Medulla oblongata (tissue), 1 donor: ENCODE measurements around the gene APIP.
"Not testable (repeated sequence)": the region's sequence is repeated elsewhere in the genome, so short reads cannot be mapped to it uniquely, and the experiment has no call there.

Source experiments
- DNase-seq: peaks from one replicate; pipeline ENCODE4 v3.0.0-alpha.2; 2015; ENCODE audit errors: extremely low spot score

Gene APIP

GRCh38 chr11:34926101-34926830 is 10.1 kb upstream of the APIP start:
- DNase-seq = peak; percentile 83

- DNase-seq = no peak
These were observed 8.5 kb upstream of the APIP start for GRCh38 chr11:34924714-34925113.

GRCh38 chr11:34921156-34921555 is 5.0 kb upstream of the APIP start:
- no peak for DNase-seq

GRCh38 chr11:34916843-34917770 is 928 bp upstream of the APIP start:
- peak; percentile 28 for DNase-seq

- DNase-seq = peak; percentile 51
These were observed 804 bp downstream of the APIP start for GRCh38 chr11:34915136-34916014.

- DNase-seq = not testable (repeated sequence)
These were observed 2.6 kb downstream of the APIP start for GRCh38 chr11:34913556-34913955.

- DNase-seq = no peak
These were observed 4.5 kb downstream of the APIP start for GRCh38 chr11:34911676-34912075.

GRCh38 chr11:34910817-34911216 is 5.4 kb downstream of the APIP start:
- no peak for DNase-seq

GRCh38 chr11:34909955-34910354 is 6.2 kb downstream of the APIP start:
- no peak for DNase-seq

GRCh38 chr11:34909415-34909814 is 6.8 kb downstream of the APIP start:
- no peak for DNase-seq

GRCh38 chr11:34907934-34908593 is 8.1 kb downstream of the APIP start:
- no peak for DNase-seq

GRCh38 chr11:34905666-34906065 is 10.5 kb downstream of the APIP start:
- no peak for DNase-seq

GRCh38 chr11:34904421-34904955 is 11.7 kb downstream of the APIP start:
- no peak for DNase-seq

- DNase-seq = no peak
These were observed 16.6 kb downstream of the APIP start for GRCh38 chr11:34899633-34900016.

- DNase-seq = no peak
These were observed 17.7 kb downstream of the APIP start for GRCh38 chr11:34898474-34898873.

GRCh38 chr11:34897171-34897870 is 18.9 kb downstream of the APIP start:
- no peak for DNase-seq

- not testable (repeated sequence) for DNase-seq
These were observed 20.0 kb downstream of the APIP start for GRCh38 chr11:34896191-34896590.

- no peak for DNase-seq
These were observed 22.8 kb downstream of the APIP start for GRCh38 chr11:34893416-34893815.

- DNase-seq = peak; percentile 33
These were observed 24.6 kb downstream of the APIP start for GRCh38 chr11:34891611-34892010.

- DNase-seq = peak; percentile 86
These were observed 25.4 kb downstream of the APIP start for GRCh38 chr11:34890812-34891211.
